ENCODE measurements around the gene GRIP2.
"Not testable (repeated sequence)": the region's sequence is repeated elsewhere in the genome, so short reads cannot be mapped to it uniquely, and the experiment has no call there.

Gene GRIP2

DNA sequence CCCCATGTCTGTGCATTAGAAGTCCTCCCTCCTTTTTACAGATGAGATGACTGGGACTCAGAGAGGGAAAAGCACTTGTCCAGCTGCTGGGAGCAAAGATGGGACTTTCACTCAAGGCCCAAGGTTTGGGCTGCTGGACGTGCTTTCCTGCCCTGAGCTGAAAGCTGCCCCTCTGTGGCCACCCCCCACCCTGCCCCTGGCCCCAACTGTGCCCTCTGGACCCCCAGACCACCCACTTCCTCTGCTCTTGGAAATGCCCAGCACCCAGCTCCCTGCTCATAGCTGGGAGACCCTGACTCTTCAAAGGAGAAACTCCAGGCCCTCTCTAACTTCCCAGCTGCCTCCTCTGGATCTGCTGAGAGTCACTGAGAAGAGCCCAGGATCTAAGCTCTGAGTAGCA is 20.7 kb downstream of the GRIP2 start:
- no peak for FAIRE-seq

DNA sequence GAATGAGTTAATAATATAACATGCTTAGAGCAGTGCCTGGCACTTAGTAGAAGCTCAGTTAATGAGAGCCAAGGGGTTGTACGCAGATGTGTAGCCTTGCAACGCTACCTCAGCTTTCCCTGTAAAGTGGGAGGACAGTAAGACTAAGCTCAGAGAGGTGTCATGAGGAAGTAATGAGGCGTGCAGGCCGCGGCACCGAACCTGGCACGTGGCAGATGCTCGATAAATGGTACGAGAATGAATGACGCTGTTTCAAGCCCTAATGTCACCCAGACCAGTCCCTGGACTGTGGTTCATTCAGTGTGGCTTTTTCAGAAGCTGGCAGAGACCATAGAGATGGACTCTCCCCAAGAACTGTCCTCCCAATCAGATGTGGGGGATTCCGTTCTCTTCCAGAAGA is 21.2 kb downstream of the GRIP2 start:
- FAIRE-seq: no peak

DNA sequence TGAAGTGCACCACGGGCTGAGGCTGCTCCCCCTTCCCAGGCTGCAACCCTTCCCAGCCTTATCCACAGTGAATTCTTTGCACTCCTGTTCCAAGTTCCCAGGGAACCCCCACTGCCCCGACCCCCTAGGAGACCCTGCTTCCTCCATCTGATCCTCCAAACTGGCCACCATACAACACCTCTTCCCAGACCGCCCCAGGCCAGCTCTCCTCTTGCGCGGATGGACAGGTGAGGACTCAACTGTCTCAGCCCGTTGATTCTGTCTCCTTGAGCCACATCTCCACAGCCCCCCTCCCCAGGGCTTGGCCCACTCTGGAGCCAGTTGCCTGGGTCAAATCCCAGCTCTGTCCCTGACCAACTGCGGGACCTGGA is 21.7 kb downstream of the GRIP2 start:
- no peak for FAIRE-seq

DNA sequence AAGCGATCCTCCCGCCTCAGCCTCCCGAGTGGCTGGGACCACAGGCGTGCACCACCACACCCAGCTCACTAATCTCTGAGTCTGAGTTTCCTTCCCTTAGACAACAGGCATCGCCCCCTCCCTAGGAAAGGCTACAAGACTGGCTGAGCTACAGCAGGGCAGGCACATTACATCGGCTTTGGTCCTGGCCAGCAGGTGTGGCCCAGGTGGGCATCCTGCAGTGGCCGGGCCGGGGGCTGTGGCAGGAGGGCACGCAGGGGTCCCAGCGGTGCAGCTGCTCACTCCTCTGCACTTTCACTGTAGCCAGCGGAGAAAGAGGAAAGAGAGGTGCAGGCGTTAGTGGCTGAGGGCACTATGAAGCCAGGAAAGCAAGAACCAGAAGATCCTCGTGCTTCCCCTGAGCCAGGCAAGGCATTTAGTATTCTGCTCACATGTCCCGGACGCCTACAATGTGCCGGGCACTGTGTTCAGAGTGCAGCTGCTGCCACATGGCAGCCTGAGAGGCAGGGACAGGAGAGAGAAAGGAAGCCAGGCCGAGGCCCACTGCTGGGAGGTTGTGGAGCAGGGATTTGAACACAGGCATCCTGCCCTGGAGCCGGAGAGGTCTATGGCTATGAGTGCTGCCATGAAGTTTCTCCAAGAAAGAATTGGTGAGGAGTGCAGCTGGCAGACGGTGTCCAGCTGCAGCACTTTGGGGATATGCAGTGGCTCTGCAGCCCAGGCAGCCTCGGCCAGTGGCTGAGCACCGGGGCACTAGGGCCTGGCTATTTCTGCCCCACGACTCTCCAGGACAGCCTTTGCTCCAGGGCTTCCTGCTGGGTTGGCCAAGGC is 22.3 kb downstream of the GRIP2 start:
- no peak for FAIRE-seq

DNA sequence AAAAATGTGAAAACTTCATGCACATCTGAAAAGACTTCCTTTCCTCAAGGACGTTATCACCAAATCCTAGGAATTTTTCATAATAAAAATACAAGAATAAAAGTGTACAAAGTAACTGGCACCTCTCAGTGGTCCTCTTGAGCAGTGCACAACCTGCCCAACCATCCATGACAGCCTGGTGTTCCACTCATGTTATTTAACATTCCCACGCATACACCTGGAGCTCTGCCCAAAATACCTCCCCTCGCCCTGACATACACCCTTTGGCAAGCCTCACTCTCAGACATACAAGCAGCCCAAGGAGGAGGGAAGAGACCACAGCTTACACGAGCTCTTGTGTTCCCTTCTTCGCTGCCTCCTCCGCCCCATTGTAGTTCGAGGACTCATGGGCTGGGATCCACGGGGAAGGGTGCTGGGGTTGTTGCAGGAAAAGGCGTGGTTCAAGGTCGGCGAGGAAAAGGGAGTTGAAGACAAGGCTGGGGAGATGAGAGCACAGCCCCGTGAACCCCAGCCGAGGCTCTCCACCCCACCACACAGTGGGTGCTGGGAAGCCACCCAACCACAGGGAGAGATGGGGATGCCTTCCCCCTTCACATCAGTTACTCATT is 23.3 kb downstream of the GRIP2 start:
- FAIRE-seq: no peak

DNA sequence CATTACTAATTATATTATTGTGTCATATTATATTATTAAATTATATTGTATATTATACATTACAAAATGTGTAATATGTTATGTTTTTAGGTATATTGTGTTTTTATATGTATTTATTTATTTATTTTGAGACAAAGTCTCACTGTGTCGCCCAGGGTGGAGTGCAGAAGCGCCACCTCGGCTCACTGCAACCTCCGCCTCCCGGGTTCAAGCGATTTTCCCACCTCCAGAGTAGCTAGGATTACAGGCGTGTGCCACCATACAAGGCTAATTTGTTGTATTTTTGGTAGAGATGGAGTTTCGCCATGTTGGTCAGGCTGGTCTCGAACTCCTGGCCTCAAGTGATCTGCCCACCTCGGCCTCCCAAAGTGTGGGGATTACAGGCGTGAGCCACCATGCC is 24.6 kb downstream of the GRIP2 start:
- not testable (repeated sequence) for FAIRE-seq

DNA sequence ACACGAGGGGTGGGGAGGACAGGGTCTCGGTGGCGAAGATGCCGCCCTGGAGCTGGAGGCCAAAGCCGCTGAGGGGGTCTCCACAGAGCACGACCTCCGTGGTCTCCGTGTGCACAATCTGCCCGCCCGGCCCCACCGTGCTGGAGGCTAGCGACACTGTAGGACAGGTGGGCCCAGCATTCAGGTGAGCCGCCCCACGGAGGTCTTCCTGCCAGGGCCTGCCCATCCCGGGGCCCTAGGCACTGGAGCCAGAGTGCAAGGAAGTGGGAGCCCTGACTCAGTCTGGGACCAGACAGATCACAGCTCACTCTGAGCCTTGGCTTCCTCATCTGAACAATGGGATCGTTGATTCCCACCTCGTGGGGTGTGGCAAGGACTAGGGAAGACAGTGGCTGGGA is 25.8 kb downstream of the GRIP2 start:
- FAIRE-seq: no peak

DNA sequence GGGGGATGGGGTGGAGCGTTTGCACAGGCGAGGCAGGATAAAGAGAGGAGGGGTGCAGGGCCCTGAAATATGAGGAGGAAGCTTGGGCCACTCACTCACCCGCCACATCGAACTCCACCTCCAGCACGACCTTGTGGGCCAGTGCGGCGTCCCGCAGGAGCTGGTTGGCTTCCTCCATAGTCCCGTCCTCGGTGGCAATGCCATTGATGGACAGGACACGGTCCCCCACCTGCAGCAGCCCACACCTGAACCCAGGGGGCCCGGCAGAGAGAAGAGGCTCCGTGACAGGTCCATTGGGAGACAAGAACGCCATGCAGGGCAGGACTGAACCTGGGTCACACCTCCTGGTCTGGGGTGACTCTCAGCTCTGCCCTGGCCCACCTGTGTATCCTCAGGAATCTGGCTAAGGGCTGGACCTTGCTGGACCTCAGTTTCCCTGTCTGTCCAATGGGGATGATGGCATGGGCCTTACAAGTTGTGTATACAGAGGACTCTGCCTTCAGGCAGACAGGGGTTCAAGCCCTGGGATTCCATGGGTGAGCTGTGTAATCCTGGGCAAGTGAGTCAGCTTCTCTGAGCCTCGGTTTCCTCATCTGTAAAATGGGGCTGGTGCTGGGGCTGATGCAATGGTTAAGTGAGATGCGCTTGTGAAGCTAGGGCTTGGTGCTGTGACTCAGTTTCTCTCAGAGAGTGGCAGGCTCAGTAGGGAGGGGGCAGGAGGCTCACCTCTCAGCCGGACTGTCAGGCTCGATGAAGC is 26.4 kb downstream of the GRIP2 start:
- FAIRE-seq: no peak

DNA sequence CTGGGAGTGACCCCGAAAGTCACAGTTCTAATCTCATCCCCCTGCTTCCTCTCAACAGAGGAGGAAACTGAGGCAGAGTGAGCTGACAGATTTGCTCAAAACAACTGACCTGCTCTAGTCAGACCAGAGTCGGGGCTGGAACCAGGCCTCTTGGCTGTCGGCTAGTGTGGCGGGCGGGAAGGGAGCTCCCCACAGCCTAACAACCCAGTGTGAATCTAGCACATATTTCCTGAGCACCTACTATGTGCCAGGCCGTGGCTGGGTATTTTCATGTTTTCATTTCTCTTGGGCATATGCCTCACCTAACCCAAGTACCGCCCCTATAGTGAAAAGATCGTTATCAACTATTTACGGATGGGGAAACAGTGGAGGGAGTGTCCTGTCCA is 27.2 kb downstream of the GRIP2 start:
- no peak for FAIRE-seq

DNA sequence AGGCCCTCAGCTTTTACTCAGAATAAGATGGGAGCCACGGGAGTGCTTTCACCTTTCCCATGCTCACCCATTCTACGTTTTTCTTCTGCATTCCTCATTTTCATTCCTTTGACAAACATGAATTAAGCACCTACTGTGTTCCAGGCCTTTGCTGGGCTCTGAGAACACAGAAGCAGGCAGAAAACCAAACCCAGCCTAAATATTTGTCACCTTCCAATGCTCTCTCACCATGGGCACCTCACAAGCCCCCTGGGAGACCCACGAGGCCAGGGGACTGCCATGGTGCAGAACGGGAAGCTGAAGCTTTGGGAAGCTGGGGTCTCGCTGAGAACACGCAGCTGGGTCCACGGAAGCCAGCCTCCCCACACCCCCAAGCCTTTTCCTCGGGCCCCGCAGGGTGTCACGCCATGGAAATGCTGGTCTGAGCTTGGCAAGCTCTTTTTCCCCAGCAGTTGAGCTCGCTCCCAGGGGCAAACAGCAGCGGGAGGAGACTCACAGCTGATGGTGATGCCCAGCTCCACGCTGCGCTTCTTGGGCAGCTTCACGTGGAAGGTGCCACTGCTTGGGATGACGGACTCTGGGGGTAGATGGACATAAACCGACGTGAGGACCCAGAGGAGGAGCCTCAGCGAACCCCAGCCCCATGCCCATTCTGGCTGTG is 27.7 kb downstream of the GRIP2 start:
- no peak for FAIRE-seq

DNA sequence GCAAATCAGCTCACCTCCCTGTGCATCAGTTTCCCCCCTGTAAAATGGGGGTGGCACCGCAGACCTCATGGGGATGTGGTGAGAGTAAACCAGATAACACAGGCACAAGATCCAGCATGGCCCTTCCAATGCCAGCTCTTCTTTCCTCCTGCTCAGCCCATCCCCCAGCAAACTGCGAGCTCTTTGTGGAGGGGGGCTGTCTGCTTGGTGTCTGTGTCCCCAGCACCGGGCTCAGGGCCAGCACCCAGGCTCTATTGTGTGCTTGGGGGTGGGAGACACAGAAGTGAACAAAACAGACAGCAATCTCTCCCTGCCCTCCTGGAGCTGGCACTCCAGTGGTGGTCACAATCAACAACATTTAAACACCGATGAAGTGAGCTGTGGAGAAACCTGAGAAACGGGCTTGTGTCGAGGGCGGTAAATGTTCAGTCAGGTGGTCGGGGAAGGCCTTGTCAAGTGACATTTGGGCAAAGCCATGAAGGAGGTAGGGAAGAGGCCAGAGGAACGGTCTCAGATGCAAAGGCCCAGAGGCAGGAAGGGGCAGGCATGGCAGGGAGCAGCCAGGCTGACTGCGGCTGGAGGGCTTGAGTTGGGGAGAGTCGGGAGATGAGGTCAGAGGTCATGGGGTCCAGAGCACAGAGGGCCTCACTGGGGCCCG is 28.4 kb downstream of the GRIP2 start:
- no peak for FAIRE-seq

DNA sequence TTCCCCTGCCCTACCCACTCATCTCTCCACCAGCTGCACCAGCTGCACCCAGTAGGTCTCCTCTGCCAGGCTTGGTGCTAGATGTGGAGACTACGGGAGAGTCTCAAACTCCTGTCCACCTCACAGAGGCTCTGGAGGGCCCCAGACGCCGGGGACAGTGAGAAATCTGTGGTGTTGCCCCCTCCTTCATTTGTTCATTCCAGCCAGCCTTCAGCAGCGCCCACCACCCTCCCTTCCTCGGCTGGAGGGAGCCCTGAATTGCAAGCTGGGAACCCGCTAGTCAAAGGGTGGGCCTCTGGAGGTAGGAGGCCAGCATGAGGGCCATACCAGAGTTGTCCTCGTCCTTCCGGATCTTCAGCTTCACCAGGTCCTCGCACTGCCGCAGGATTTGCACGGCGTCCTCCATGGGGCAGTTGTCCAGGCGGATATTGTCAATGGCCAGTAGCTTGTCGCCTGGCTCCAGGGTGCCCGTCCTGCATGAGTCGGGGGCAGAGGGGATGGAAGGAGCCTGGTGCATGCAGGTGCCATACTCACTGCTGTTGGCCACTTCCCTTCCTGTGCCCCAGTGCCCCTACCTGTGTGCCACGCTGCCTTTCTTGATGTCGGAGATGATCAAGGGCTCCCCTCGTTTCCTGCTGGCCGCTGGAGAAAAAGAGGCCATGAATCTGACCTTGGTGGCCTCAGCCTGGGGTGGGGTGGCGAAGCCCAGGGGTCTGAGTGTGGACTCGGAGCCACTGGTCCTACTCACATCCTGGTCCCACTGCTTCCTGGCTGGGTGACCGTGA is 29.1 kb downstream of the GRIP2 start:
- no peak for FAIRE-seq

DNA sequence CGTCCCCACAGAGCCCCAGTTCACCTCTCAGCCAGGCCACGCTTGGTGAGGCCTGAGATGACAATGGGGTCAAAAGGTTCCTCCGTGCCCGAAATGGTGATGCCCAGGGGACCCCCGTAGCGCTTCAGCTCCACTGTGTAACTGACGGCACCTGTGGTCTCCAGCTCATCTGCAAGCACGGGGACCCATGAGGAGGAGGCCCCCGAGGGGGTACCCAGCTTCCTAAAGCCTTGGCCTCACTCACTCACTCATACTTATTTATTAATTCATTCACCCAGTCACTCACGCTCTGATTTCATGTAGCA is 30.4 kb downstream of the GRIP2 start:
- no peak for FAIRE-seq

DNA sequence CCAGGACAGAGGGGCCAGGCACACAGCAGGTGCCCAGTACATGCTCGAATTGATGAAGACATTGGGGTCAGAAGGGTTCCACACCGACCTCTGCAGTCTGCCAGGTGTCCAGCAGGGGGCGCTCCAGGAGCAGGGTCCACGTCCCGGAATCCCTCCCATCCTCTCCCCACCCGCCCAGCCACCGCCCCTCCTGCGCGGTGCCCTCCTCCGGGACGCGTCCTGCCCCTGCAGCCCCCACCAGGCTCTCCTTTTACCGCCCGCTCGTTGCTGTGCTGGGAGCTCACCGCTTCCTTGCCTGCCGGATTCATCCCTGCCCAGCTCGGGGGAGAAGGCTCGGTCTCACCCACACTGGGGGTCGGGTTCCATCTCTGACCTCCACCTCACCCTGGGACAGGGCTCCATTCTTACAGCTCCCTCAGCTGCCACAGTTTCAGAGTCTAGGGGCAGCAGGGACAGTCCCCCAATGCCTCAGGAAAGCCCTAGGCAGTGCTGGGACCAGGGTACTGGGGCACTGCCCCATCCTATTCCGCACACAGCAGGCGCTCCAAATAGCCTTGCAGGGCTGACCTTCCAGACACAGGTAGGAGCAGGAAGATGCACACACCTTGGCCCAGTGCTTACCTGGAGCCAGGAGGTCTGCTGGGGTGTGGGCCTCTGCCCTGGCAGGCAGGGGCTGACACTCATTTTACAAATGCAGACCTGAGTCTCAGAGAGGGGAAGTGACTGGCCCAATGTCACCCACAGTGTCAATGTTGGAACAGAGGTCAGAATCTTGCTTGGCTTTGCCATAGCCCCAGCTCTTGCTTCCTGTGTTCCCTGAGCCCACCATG is 31.0 kb downstream of the GRIP2 start:
- no peak for FAIRE-seq

DNA sequence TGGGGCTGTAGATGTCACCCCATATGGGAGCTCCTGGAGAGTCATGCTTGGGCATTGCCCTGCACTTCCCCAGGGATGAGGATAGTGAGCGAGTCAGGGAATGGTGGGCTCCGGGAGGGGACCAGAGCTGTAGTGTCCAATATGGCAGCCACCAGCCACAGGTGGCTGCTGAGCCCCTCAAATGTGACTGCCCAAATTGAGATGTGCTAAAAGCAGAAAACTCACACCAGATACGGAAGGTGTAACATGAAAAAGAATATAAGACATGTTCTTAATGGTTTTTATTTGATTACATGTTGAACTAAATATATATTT is 31.7 kb downstream of the GRIP2 start:
- no peak for FAIRE-seq

DNA sequence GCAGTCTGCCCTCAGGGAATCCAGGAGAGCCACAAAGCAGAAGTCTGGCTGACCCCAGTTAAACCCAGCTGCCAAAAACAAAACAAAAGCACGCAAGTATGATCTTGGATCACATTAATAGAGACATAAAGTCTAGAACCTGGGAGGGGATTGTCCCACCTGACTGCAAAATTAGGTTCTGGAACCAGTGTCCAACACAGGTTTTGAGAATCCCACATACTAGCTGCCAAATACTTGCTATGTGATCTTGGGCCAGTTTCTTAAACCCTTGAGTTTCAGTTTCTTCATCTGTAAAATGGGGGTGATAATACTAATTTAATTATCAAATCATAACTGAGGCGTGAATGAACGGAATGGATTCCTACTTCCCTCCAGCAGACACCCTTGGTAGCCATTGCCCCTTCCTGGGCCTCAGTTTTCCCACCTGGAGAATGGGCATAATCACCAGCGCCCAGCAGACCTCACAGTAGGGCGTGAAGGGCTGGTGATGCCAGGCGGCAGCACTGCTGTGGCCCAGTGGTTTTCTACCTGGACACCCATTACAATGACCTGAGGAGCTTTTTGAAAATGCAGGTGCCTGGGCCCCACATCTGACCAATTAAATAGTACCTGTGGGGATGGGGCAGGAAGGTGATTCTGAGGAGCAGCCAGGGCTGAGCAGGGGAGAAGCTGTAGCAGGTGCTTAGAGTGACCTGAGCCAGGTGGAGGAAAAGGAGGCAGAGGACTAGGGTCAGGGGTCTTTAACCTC is 32.2 kb downstream of the GRIP2 start:
- no peak for FAIRE-seq

DNA sequence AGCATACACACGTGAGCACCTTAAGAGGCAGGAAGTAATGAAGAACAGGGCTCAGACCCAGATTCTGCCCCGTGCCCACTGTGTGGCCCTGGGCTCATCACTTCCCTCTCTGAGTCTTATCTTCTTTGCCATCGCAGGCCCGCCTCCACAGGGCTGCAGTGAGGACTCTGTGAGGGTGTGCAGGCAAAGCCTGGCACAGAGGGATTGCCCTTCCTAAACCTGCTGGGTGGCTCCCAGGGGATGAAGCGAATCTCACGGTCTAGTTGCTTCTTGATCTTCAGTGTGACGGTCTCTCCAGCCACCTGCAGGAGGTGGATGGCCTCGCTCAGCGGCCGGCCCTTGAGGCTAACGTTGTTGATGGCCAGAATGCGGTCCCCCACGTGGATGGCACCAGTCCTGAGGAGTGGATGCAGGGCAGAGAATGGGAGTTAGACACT is 32.8 kb downstream of the GRIP2 start:
- no peak for FAIRE-seq

DNA sequence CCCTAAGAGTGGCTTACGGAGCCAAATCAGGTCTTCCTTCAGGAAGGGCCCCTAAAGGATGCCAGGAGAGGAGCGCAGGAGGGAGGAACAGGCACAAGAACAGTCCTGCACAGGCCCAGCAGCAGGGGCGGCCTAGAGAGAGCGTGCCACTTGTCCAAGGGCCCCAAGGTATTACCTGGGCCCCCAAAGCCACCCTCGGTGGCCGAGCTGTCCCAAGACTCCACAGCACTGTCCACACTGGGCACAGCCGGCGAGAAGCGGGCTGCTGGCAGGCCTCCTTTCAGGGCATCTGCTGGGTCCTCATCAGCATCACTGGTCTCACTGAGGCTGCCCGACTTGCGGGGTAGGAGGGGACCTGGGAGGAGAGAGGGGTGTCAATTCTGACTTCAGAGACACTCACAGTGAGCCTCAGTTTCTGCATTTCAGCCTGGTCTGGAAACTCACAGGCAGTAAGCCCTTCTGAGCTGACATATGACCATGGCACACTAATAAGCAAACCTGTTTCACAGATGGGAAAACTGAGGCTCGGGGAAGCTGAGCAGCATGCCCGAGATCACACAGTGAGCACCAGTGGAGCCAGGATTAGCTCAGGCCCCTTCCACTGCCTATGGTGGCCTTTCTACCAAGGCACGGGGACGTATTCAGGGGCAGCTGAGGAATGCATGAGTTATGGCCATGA is 33.4 kb downstream of the GRIP2 start:
- no peak for FAIRE-seq

DNA sequence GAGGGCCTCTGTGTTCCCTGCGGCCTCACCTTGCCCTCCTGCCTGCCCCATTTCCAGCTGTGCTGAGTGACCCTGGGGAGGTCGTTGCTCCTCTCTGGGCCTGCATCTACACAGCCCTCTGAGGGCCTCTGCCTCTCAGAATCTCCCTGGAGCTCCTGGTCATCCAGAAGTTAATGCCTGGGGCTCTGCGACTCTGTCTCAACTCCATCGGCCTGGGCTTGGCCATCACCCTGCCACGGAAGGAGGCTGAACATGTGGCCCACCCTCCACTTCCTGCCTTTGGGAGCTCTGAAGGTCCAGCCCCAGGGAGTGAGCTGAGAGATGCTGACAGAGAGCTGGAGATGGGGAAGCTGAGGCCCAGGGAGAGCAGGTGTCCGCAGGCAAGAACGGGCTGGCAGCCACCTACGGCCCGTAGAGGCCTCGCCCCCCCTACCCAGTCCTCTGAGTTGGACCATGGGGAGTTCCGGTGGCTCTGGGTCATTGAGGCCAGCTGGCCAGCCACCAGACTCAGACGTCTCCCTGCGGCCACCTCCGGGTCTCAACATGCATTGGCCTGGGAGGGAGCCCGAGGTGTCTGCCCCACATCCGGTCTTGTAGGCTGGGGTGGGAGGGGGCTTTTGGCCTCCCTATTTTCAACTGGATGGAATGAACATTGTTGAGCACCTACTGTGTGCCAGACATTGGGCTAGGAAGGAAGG is 34.2 kb downstream of the GRIP2 start:
- FAIRE-seq: no peak

Measured in A204.1 (cell line).